BJ (cell line): ENCODE data around the gene PGP. TPM values are rescaled to one million over a fixed set of nuclear protein-coding genes. Genes with fewer than 3 reads are reported as not detected.

Experiments
- CTCF ChIA-PET: fragments of 350-600 bp; formaldehyde crosslinking; extraction: SDS; loops from one replicate; lab custom pipeline; 2021; ENCODE audit warnings: antibody characterized with exemption, inconsistent platforms; lab: Yijun Ruan, JAX
- POLR2A ChIA-PET: fragments of 300-600 bp; sonication (Branson Sonifier 250); formaldehyde crosslinking; extraction: SDS; loops from one replicate; lab custom pipeline; 2021; ENCODE audit warnings: antibody characterized with exemption; lab: Charles Lee
- DNase-seq: peaks from one replicate; pipeline ENCODE4 v3.0.0-alpha.2; 2011; ENCODE audit warnings: low read depth
- H3K27me3 ChIP-seq: 2 replicates; pipeline ENCODE4 v1.6.0; 2011; ENCODE audit warnings: low read length; ENCODE audit not compliant: control insufficient read depth, insufficient read depth
- H3K36me3 ChIP-seq: 2 replicates; pipeline ENCODE4 v1.5.1; 2011; ENCODE audit warnings: low read length; ENCODE audit not compliant: control insufficient read depth, insufficient read depth
- H3K4me3 ChIP-seq: 2 replicates; pipeline ENCODE4 v1.5.1; 2011; ENCODE audit warnings: low read depth, mild to moderate bottlenecking, control low read depth, low read length
- CTCF ChIP-seq: IDR thresholded peaks from 2 replicates; pipeline ENCODE4 v1.5.1; 2011; ENCODE audit warnings: low read depth, mild to moderate bottlenecking, control low read depth, inconsistent platforms, low read length, moderate library complexity; ENCODE audit not compliant: insufficient read depth
- polyA plus RNA-seq: library from polyadenylated mRNA; depleted of rRNA; stranded (reverse); fragments of >200 nt; gene quantifications from 2 replicates; pipeline ENCODE4 v1.2.3, GENCODE V29; 2011

PGP gene
- polyA plus RNA-seq, 1 experiment = 7.7 TPM

GRCh38 chr16:2233872-2234812 lies 19.5 kb upstream of the PGP start:
- CTCF ChIA-PET = no interaction called here
- no peak overlapping the region for H3K4me3 ChIP-seq
- no peak for DNase-seq
- H3K27me3 ChIP-seq = no peaks in the 10 kb centered on the region
- POLR2A ChIA-PET = no interaction called here
- peaks cover 36% of the 10 kb centered on the region for H3K36me3 ChIP-seq
- no peak for TF ChIP-seq CTCF

GRCh38 chr16:2233046-2233775 lies 18.6 kb upstream of the PGP start:
- Histone ChIP-seq H3K27me3 (no peaks in the 10 kb centered on the region), H3K36me3 (peaks cover 43% of the 10 kb centered on the region), H3K4me3 (no peak overlapping the region)
- ChIA-PET CTCF (no interaction called here), POLR2A (no interaction called here)
- no peak for DNase-seq
- TF ChIP-seq CTCF = no peak

GRCh38 chr16:2232094-2232990 lies 17.7 kb upstream of the PGP start:
- no peak for TF ChIP-seq CTCF
- H3K36me3 ChIP-seq = peaks cover 44% of the 10 kb centered on the region
- no peaks in the 10 kb centered on the region for H3K27me3 ChIP-seq
- POLR2A ChIA-PET = no interaction called here
- DNase-seq = no peak
- CTCF ChIA-PET = no interaction called here
- H3K4me3 ChIP-seq = no peak overlapping the region

- CTCF ChIA-PET = no interaction called here
- TF ChIP-seq CTCF = no peak
- H3K36me3 ChIP-seq = peaks cover 45% of the 10 kb centered on the region
- POLR2A ChIA-PET = no interaction called here
- no peaks in the 10 kb centered on the region for H3K27me3 ChIP-seq
- no peak overlapping the region for H3K4me3 ChIP-seq
- DNase-seq = no peak
Measured at GRCh38 chr16:2231016-2231931, 16.6 kb upstream of the PGP start.
